ENCODE measurements around the gene ZNF609. TPM values are rescaled to one million over a fixed set of nuclear protein-coding genes. Genes with fewer than 3 reads are reported as not detected.
"Not testable (repeated sequence)": the region's sequence is repeated elsewhere in the genome, so short reads cannot be mapped to it uniquely, and the experiment has no call there.

The ZNF609 gene
- total RNA-seq, 1 donor = 20.6 TPM

DNA sequence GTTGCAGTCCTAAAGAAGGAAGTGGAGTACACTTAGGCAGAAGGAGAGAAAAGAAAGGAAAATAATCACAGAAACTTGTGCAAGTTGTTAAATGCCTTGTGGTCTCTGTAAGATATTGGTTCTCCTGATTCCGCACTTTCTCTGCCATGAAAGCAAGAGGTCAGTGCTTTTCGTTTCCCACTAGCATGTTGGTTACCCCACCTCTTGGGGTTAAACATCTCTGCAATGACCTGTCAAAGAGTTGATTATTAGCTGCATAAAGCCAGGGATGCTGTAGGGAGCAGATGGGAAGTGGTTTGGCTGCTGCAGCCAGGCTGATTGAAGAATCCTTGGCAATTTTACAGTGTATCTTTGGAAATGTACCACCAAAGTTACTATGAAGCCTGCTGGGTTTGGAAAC is 33.3 kb downstream of the ZNF609 start:
- no peak overlapping the region for H3K4me3 ChIP-seq (ENCODE audit: insufficient read depth, low read length)
- H3K27ac ChIP-seq (ENCODE audit: low read depth, low read length) = no peak overlapping the region
- TF ChIP-seq, protein P1, sequence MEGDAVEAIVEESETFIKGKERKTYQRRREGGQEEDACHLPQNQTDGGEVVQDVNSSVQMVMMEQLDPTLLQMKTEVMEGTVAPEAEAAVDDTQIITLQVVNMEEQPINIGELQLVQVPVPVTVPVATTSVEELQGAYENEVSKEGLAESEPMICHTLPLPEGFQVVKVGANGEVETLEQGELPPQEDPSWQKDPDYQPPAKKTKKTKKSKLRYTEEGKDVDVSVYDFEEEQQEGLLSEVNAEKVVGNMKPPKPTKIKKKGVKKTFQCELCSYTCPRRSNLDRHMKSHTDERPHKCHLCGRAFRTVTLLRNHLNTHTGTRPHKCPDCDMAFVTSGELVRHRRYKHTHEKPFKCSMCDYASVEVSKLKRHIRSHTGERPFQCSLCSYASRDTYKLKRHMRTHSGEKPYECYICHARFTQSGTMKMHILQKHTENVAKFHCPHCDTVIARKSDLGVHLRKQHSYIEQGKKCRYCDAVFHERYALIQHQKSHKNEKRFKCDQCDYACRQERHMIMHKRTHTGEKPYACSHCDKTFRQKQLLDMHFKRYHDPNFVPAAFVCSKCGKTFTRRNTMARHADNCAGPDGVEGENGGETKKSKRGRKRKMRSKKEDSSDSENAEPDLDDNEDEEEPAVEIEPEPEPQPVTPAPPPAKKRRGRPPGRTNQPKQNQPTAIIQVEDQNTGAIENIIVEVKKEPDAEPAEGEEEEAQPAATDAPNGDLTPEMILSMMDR (IDR thresholded peaks at IDR 0.05; ENCODE audit: extremely low read depth, low read depth, low read length) = no peak
- H3K79me2 ChIP-seq (ENCODE audit: insufficient read depth, low read length) = peaks cover 57% of the 10 kb centered on the region
- H3K4me1 ChIP-seq (ENCODE audit: insufficient read depth, low read length) = no peaks in the 10 kb centered on the region
- no peaks in the 10 kb centered on the region for H3K36me3 ChIP-seq (ENCODE audit: insufficient read depth, low read length)
- no peak overlapping the region for H2AFZ ChIP-seq (ENCODE audit: low read length)
- H3K27me3 ChIP-seq (ENCODE audit: insufficient read depth, low read length) = no peaks in the 10 kb centered on the region
- peaks cover 26% of the 10 kb centered on the region for H4K20me1 ChIP-seq (ENCODE audit: insufficient read depth, low read length)
- no peak overlapping the region for H3K4me2 ChIP-seq (ENCODE audit: insufficient read depth, low read length)
- no peak for DNase-seq (ENCODE audit: insufficient read length, low spot score, missing footprints)
- H3K9me3 ChIP-seq (ENCODE audit: low read depth, low read length) = no peaks in the 10 kb centered on the region

DNA sequence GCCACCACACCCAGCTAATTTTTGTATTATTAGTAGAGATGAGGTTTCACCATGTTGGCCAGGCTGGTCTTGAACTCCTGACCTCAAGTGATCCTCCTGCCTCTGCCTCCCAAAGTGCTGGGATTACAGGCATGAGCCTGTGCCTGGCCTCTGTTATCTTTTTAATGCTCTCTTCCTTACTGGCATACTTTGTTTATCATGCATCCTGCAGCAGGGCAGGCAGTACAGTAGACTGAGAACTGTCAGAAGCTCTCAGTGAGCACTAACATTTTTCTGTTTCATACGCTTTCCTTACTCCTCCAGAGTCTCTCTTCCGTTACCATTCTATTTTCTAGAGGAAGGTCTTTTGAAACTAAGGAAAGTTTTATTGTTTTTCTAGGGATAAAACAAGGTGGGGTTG is 35.6 kb downstream of the ZNF609 start:
- Histone ChIP-seq H3K36me3 (ENCODE audit: insufficient read depth, low read length) (peaks cover 13% of the 10 kb centered on the region), H4K20me1 (ENCODE audit: insufficient read depth, low read length) (peaks cover 32% of the 10 kb centered on the region), H3K79me2 (ENCODE audit: insufficient read depth, low read length) (peaks cover 76% of the 10 kb centered on the region)
- not testable (repeated sequence) for H3K9me3 ChIP-seq (ENCODE audit: low read depth, low read length); H3K27me3 ChIP-seq (ENCODE audit: insufficient read depth, low read length); H3K4me2 ChIP-seq (ENCODE audit: insufficient read depth, low read length); H3K27ac ChIP-seq (ENCODE audit: low read depth, low read length); DNase-seq (ENCODE audit: insufficient read length, low spot score, missing footprints); H3K4me3 ChIP-seq (ENCODE audit: insufficient read depth, low read length); H3K4me1 ChIP-seq (ENCODE audit: insufficient read depth, low read length); H2AFZ ChIP-seq (ENCODE audit: low read length)

DNA sequence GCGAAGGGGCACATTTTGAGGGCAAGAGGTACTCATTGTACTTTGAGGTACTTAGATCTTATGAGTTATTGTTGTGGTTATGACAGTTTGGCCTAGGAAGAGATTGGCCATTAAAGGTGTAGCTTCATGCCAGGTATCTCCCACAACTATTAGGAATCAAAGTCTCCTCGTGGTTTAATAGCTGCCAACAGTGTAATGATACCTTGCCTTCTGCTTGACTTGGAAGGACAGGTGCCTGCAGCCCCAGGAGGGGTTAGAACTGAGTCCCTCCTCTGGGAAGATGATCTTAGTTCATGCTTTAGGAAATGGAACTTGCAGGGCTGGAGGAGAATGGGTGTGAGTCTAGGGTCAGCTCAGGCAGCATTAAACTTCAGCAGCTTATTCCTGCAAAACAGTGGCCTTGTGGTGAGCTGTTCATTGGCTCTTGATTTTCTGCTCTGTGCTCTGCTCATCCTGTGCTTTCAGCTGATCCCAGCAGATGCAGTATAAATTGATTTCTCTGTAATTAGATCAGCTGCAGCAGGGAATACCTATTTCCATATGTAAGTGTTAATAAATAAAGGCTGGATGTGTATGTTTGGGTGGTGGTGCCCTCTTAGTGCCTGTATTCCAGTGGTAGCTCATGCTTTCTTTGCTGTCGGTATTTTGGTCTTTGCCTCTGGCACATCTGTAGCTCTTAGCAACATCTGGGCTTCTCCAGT is 40.5 kb downstream of the ZNF609 start:
- H3K36me3 ChIP-seq (ENCODE audit: insufficient read depth, low read length) = peaks cover 13% of the 10 kb centered on the region
- H3K27ac ChIP-seq (ENCODE audit: low read depth, low read length) = no peak overlapping the region
- peaks cover 88% of the 10 kb centered on the region for H3K79me2 ChIP-seq (ENCODE audit: insufficient read depth, low read length)
- no peak overlapping the region for H3K4me2 ChIP-seq (ENCODE audit: insufficient read depth, low read length)
- no peak overlapping the region for H3K4me3 ChIP-seq (ENCODE audit: insufficient read depth, low read length)
- TF ChIP-seq, protein P1 (IDR thresholded peaks at IDR 0.05; ENCODE audit: extremely low read depth, low read depth, low read length) = no peak
- H3K9me3 ChIP-seq (ENCODE audit: low read depth, low read length) = no peaks in the 10 kb centered on the region
- H2AFZ ChIP-seq (ENCODE audit: low read length) = no peak overlapping the region
- peaks cover 14% of the 10 kb centered on the region for H3K4me1 ChIP-seq (ENCODE audit: insufficient read depth, low read length)
- DNase-seq (ENCODE audit: insufficient read length, low spot score, missing footprints) = no peak
- H4K20me1 ChIP-seq (ENCODE audit: insufficient read depth, low read length) = peaks cover 35% of the 10 kb centered on the region
- H3K27me3 ChIP-seq (ENCODE audit: insufficient read depth, low read length) = no peaks in the 10 kb centered on the region

DNA sequence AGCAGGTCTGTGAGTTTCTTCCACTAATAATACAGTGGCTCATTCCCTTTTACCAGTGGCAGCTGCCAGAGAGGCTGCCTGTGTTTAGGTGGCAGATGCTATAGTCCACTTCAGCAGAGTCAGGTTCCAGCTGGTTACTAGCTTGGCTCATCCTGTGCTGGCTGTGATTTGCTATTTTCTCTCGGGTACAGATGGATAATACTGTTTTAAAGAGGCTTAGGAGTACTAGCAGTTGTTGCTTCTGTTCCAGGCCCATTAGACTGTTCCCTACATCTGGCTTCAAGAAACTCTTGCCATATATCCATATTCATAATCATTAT is 41.0 kb downstream of the ZNF609 start:
- H4K20me1 ChIP-seq (ENCODE audit: insufficient read depth, low read length) = peaks cover 35% of the 10 kb centered on the region
- no peak for DNase-seq (ENCODE audit: insufficient read length, low spot score, missing footprints)
- peaks cover 14% of the 10 kb centered on the region for H3K4me1 ChIP-seq (ENCODE audit: insufficient read depth, low read length)
- no peak overlapping the region for H2AFZ ChIP-seq (ENCODE audit: low read length)
- H3K4me2 ChIP-seq (ENCODE audit: insufficient read depth, low read length) = no peak overlapping the region
- TF ChIP-seq, protein P1 (IDR thresholded peaks at IDR 0.05; ENCODE audit: extremely low read depth, low read depth, low read length) = no peak
- H3K27me3 ChIP-seq (ENCODE audit: insufficient read depth, low read length) = no peaks in the 10 kb centered on the region
- no peaks in the 10 kb centered on the region for H3K9me3 ChIP-seq (ENCODE audit: low read depth, low read length)
- no peak overlapping the region for H3K27ac ChIP-seq (ENCODE audit: low read depth, low read length)
- H3K79me2 ChIP-seq (ENCODE audit: insufficient read depth, low read length) = peaks cover 85% of the 10 kb centered on the region
- no peak overlapping the region for H3K4me3 ChIP-seq (ENCODE audit: insufficient read depth, low read length)
- peaks cover 13% of the 10 kb centered on the region for H3K36me3 ChIP-seq (ENCODE audit: insufficient read depth, low read length)

Data from osteoblast (primary cell).